Psoas muscle (tissue), 8 donors: ENCODE measurements around the gene FRMPD4. TPM values are rescaled to one million over a fixed set of nuclear protein-coding genes. Genes with fewer than 3 reads are reported as not detected.

Experiments used
- ATAC-seq, 4 donors: fragments of 200-7000 bp; cut with Tn5 transposase; one replicate each; pipeline ENCODE4 v1.9.1; 2020; ENCODE audit warnings: moderate library complexity in 3 of 4, mild to moderate bottlenecking in 2 of 4
- DNase-seq, 2 donors: peaks; one replicate each; pipeline ENCODE4 v3.0.0-alpha.2; 2020
- H3K27ac ChIP-seq: fragments of 200-600 bp; one replicate; pipeline ENCODE4 v1.8.0; 2022
- H3K27me3 ChIP-seq, 3 donors: fragments of 200-600 bp in 1 of 3; one replicate each; pipeline versions ENCODE4 v1.6.1 to v1.8.0; 2013 to 2022; ENCODE audit warnings: low read length in 2 of 3, mild to moderate bottlenecking in 2 of 3, moderate library complexity in 1 of 3; ENCODE audit not compliant: insufficient read depth in 3 of 3
- H3K36me3 ChIP-seq, 2 donors: fragments of 200-600 bp in 1 of 2; one replicate each; pipeline versions ENCODE4 v1.6.1 to v1.8.0; 2013 to 2022; ENCODE audit warnings: low read depth in 1 of 2, mild to moderate bottlenecking in 1 of 2, moderate library complexity in 1 of 2; ENCODE audit not compliant: insufficient read depth in 1 of 2
- H3K4me1 ChIP-seq: fragments of 200-600 bp; one replicate; pipeline ENCODE4 v1.8.0; 2022
- H3K4me3 ChIP-seq: fragments of 200-600 bp; one replicate; pipeline ENCODE4 v1.8.0; 2022; ENCODE audit warnings: mild to moderate bottlenecking
- H3K9me3 ChIP-seq: fragments of 200-600 bp; one replicate; pipeline ENCODE4 v1.8.0; 2022
- WGBS, 3 donors: extraction: QIAGEN DNeasy Blood & Tissue Kit; methylation state at CpG; one replicate each; pipeline versions ENCODE4 v1.1.6 to v1.1.7; 2013; 5-methylcytosine and 5-hydroxymethylcytosine counted together
- intact Hi-C, 2 donors: fragments of 100-400 bp; cut with DNase I; formaldehyde crosslinking; loops; one replicate each; pipeline versions ENCODE4 v1.11.0 to v1.14.2; 2022
- polyA plus RNA-seq, 3 donors: library from polyadenylated mRNA; stranded (reverse); fragments of 200-250 nt; gene quantifications; one replicate each; pipeline ENCODE4 v1.2.3, GENCODE V29; 2013
- total RNA-seq, 4 donors: library from RNA; stranded (reverse); fragmentation: NEBNext Ultra II Directional in 2 of 4; extraction: Animal tissue kit (Norgen Biotek cat#: 25700) in 2 of 4; gene quantifications; one replicate each; pipeline versions ENCODE4 v1.2.1 to v1.2.4, GENCODE V29; 2021 to 2023
- TF ChIP-seq, protein P1 (sequence below): fragments of 200-600 bp; IDR thresholded peaks from one replicate; pipeline ENCODE4 v1.8.0; 2022; ENCODE audit warnings: antibody characterized with exemption
- donor health status: healthy with polysubstance abuse.
- donor health status: DM: no; HTN: no; CAD: no; lungs with moderate emphysema.
- donor health status: Bipolar disorder and iron deficiency.
- donor health status: healthy.
- donor health status: DM: yes; HTN: yes; CAD: no.
- donor health status: DM: no; HTN: no; CAD: no.
- donor health status: DM: no; HTN: no; CAD: no.
- donor health status: DM: yes; HTN: yes; CAD: no.

Gene FRMPD4
- total and polyA plus RNA-seq, 7 donors, result 0.01 to 0.79 (median 0.06) TPM; not detected in 1

DNA sequence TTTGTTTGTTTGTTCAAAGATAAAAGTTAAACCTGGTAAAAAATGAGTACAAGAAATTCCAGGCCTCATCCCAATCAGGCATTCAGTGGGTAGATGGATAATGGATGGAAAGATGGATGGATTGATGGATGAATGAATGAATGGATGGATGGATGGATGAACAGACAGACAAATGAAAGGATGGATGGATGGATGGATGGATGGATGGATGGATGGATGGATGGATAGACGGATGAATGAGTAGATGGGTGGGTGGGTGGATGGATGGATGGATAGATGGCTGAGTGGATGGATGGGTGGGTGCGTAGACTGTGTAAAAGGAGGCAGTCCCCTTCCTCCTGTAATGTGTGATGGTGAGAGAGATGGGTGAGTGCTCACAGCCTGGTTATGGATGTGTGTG lies 206.7 kb downstream of the FRMPD4 start:
- no peak for ATAC-seq
- intact Hi-C loops, result no loop called here
- Histone ChIP-seq H3K36me3 (no peaks in the 10 kb centered on the region), H3K27ac (no peak overlapping the region), H3K9me3 (no peaks in the 10 kb centered on the region), H3K4me3 (no peak overlapping the region), H3K4me1 (no peaks in the 10 kb centered on the region), H3K27me3 (peaks cover 0 to 8% (median 0%) of the 10 kb centered on the region in 3 donors)
- 75 to 90% (median 83%) methylated on average over 2 of the region's 2 CpGs for WGBS, 3 donors
- DNase-seq, result no peak
- TF ChIP-seq, protein P1, sequence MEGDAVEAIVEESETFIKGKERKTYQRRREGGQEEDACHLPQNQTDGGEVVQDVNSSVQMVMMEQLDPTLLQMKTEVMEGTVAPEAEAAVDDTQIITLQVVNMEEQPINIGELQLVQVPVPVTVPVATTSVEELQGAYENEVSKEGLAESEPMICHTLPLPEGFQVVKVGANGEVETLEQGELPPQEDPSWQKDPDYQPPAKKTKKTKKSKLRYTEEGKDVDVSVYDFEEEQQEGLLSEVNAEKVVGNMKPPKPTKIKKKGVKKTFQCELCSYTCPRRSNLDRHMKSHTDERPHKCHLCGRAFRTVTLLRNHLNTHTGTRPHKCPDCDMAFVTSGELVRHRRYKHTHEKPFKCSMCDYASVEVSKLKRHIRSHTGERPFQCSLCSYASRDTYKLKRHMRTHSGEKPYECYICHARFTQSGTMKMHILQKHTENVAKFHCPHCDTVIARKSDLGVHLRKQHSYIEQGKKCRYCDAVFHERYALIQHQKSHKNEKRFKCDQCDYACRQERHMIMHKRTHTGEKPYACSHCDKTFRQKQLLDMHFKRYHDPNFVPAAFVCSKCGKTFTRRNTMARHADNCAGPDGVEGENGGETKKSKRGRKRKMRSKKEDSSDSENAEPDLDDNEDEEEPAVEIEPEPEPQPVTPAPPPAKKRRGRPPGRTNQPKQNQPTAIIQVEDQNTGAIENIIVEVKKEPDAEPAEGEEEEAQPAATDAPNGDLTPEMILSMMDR, result no peak

DNA sequence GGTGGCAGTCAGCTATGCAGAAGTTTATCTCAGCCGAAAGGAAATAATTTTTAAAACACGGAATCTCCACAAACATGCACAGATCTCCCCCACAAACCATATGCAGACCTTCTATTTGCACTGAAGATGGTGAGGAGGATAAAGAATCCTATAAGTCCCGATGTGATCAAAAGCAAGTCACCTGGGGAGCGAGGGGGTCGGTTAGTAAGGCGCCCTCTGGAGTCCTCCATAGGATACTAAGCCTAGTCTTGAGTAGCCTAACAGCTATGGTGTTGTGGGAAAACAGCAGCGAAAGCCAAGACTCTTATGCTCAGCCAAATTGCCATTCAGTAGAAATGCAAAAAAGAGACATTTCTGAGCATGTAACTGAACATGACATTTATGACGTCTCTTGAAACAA lies 210.9 kb downstream of the FRMPD4 start:
- Histone ChIP-seq H3K4me3 (no peak overlapping the region), H3K4me1 (no peaks in the 10 kb centered on the region), H3K9me3 (no peaks in the 10 kb centered on the region), H3K36me3 (no peaks in the 10 kb centered on the region), H3K27me3 (peaks cover 0 to 3% (median 0%) of the 10 kb centered on the region in 3 donors), H3K27ac (no peak overlapping the region)
- TF ChIP-seq, protein P1, result no peak
- intact Hi-C loops, result no loop called here
- ATAC-seq, result no peak
- 30 to 67% (median 50%) methylated on average over 8 of the region's 8 CpGs for WGBS, 3 donors
- DNase-seq, result no peak

DNA sequence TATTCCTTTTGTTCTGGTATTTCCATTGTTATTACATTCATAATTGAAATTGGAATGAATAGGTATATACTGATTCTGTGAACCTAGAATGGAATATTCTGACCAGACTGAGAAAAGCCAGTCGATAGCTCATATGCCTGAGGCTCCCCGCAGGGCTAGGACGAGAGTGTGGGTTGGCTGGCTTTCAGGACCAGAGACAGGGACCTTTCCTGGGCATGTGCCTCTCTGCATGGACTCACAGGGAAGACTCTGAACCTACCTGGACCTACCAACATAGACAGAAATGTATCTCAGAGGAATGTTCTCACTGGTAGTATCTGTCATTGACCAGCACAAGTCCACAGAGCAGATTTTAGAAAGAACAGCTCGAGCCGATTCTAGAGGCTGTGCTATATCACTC lies 214.6 kb downstream of the FRMPD4 start:
- Histone ChIP-seq H3K9me3 (no peaks in the 10 kb centered on the region), H3K36me3 (no peaks in the 10 kb centered on the region), H3K27ac (no peak overlapping the region), H3K4me3 (no peak overlapping the region), H3K4me1 (no peaks in the 10 kb centered on the region), H3K27me3 (peaks cover 0 to 2% (median 0%) of the 10 kb centered on the region in 3 donors)
- ATAC-seq (no peak), DNase-seq (no peak)
- 70 to 87% (median 75%) methylated on average over 5 of the region's 5 CpGs for WGBS, 3 donors
- TF ChIP-seq, protein P1, result no peak
- intact Hi-C loops, result no loop called here

DNA sequence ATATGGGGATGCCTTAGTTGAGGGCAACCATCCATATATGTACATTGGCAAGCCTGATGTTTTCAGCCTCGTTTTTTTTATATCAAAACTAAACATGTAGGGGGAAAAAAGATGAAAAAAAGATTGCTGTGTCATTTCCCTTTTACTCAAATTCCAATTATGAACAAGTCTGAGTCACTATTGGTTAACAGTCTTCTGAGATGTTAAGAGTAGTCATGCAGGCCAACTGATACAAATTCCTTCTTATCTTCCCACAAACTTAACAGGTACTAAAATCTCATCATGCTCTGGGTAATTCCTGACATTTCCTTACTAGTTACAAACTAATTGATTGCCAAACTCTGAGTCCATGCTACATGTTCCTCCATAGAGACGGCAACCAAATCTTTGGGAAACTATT lies 222.1 kb downstream of the FRMPD4 start:
- TF ChIP-seq, protein P1, result no peak
- Histone ChIP-seq H3K4me1 (no peaks in the 10 kb centered on the region), H3K9me3 (no peaks in the 10 kb centered on the region), H3K27ac (no peak overlapping the region), H3K36me3 (no peaks in the 10 kb centered on the region), H3K4me3 (no peak overlapping the region), H3K27me3 (no peaks in the 10 kb centered on the region)
- DNase-seq (no peak), ATAC-seq (no peak)
- WGBS, 3 donors, result 49 to 56% (median 56%) methylated on average over 2 of the region's 2 CpGs
- intact Hi-C loops, result no loop called here

DNA sequence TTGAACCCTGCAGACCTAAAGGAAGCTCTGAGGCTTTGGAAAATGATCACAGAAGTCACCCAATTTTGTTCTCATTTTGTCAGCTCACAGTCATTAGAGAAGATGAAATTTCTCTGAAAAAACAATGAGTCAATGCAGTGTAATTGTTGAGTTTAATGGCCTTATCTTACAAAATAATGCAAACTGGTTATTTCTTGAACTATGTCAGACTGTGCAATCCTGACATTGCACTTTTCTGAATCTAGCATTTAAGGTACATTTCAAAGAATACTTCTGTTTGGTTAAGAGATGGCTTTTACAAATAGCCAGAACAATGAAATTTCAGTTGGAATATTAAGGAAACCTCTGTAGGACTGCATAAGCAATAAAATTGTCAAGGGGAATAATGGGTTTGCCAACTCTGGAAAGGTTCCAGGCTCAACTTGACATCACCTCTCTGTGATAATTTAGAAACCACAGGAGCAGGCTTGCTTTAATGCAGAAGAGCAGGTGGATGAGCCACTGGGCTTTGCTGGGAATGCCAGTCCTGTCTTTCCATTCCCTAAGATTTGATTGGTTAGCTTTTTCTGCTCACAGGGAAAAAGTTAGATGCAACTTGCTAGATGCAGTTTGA lies 222.8 kb downstream of the FRMPD4 start:
- ATAC-seq (no peak), DNase-seq (no peak)
- H3K27ac ChIP-seq, result no peak overlapping the region
- TF ChIP-seq, protein P1, result no peak
- H3K4me1 ChIP-seq, result no peaks in the 10 kb centered on the region
- no peaks in the 10 kb centered on the region for H3K27me3 ChIP-seq
- H3K9me3 ChIP-seq, result no peaks in the 10 kb centered on the region
- H3K36me3 ChIP-seq, result no peaks in the 10 kb centered on the region
- intact Hi-C loops, result no loop called here
- no peak overlapping the region for H3K4me3 ChIP-seq
